ENCODE measurements around the gene CHD5.

CHD5 gene

DNA sequence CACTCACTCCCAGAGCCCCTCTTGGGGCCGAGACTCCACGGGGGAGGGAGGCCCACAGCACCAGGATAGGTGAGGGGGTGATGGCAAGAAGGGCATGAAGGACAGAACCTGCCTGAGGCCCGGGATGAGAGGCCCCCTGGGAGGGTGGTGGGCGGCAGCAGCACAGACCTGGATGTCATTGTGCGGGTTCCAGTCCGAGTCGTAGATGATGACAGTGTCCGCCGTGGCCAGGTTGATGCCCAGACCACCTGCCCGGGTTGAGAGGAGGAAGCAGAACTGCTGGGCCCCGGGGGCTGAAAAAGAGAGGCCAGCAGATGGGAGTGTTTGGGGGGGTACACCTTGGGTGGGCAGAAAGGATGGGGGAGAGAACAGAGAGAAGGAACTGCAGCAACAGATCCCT lies 50.1 kb downstream of the CHD5 start:
- DNase-seq, result no peak

DNA sequence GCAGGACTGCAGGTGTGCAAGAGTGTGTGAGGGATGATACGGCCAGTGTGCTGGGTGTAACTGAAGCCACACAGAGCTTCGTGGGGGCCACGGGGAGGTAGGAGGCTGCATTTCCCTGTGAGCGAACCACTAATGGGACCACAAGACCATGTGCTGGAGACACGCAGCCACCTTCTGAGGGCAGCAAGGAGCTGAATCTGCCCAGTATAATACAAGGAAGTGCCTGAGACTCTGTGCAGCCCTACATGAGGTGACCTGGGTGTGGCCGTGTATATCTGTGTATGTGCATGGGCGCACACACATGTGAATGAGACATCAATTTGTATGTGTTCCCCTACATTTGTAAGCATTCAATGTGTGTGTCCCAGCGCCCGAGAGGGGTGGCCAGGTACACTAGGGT lies 50.8 kb downstream of the CHD5 start:
- no peak for DNase-seq

DNA sequence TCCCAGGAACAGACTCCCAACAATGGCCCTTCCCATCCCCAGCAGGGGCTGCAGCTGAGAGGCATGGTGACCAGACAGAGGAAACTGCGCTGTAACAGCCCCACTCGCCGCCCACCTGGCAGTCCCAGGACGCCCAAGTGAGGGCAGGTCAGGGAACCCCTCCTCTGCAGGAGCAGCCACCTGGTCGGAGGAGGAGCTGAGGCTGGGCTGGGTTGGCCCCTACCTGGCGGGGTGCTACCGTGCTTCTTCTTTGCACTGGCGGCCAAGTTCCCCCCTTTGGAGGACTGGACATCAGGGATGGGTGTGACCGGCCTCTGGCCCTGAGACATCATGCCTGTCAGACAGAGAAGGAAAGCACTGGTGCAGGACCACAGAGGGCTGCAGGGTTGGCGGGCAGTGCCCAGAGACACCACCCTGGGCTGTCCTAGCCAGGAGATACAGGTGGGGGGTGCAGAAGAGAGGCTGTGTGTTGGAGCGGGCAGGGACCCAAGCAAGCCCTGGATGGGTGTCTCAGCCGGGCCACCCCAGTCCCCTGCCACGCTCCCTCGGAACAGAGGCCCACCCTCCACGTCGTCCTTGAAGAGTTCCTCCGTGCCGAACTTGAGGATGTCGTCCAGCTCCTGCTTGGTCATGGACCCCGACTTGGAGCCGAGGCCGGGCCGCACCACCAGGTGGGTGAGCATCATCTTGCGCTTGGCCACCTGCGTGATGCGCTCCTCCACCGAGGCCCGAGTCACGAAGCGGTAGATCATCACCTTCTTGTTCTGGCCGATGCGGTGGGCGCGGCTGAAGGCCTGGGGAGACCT lies 51.6 kb downstream of the CHD5 start:
- DNase-seq, result no peak

DNA sequence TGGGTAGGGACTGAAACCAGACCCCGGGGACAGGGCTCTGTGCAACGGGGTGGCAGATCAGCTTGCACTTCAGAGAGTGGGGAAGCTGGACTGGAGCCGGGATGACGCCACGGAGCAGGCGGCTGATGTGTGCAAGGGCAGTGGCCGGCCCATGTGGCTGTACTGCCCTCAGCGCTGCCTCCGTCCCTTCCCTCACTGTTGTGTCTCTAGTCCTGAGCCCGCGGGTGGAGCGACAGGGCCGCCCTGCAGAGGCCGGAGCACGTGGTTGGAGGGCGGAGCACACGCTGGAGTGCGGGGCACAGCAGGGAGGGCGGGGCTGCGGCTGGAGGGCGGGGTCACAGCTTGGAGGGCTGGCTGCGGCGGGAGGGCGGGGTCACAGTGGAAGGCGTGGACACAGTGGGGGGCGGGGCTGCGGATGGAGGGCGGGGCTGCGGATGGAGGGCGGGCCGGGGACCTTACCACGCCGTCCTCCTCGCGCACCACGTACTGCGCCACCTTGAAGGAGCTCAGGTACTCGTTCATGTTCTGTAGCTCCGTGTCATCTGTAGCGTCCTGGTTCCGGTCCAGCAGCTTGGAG lies 52.4 kb downstream of the CHD5 start:
- no peak for DNase-seq

DNA sequence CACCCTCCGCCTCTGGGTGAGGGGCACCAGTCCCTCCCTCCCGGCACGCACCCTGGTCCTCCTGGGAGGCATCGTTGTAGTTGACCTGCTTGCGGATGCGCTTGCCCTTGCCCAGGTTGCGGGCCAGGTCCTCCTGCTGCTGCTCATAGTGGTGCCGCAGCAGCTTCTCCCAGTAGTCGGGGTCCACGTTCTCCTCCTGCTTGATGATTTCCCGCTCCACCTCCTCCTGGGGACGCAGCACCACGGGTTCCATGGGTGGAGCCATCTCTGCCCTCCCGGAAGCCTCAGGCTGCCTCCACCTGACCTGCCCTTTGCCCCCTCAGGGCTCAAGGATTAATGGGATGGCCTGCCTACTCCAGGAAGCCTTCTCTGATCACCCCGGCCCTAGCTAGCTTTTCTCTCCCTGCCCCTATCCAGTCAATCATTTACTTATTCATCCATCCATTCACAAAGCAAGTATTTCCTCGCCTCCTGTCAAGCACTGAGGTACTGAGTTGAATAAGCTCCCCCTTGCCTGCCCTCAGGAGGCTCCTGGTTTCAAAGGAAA lies 53.5 kb downstream of the CHD5 start:
- no peak for DNase-seq

DNA sequence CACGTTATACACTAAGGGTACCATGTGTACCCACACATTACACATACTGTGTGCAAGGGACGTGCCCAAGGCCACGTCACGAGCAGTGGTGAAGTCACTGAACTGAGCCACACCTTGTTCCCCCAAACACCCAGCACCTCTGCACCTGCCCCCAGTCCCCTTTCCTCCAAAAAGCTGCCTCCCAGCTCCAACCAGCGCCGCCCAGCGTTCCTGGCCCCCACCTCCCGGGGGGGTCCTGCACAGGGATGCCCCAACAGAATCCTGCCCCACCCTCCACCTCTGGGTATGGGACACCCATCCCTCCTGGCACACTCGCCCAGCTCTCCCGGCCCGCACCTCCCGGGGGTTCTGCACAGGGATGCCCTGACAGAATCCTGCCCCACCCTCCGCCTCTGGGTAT lies 54.1 kb downstream of the CHD5 start:
- no peak for DNase-seq

DNA sequence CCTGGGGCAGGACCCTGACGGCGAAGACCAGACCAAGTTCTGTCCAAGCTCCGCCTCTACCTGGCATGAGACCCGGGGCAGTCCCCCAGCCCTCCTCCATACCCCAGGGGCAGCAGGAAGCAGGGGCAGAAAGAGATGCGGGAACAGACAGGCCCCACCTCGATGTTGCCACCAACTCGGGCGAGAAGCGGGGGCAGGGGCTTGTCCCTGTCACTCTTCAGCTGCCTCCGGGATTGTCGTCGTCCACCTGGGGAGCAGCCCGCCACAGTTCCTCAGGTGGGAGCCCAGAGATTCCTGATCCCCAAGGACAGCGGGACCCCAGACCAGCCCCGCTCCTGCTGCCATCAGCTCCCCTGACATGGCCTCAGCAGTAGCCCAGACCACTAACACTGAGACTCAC lies 54.8 kb downstream of the CHD5 start:
- DNase-seq, result no peak

DNA sequence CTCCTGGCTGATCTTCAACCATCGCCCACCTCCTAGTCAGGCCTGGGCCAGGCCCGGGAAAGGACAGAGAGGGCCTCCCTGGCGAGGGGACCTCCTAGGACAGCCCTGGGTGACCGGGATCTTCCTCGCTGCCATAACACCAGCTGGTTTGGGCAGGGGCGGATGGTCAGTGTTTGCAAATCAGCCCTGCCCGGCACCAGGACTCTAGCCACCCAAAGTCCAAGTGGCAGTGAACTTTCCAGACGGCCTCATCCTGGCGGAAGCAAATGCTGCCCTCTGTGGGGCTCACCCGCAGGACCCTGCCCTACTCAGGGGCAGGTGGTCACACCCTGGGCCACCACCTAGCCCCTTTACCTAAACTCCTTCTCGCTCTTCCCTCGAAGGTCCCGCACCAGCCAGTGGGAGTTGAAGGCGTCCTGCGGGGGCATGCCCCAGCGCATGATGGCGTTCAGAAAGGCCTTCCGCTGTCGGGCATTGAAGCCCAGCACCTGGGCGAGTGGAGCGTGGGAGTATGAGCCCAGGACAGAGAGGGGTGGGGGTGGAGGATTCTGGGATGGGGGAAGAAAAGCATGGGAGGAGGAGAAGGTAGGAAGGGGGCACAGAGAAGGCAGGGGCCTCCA lies 55.3 kb downstream of the CHD5 start:
- no peak for DNase-seq

DNA sequence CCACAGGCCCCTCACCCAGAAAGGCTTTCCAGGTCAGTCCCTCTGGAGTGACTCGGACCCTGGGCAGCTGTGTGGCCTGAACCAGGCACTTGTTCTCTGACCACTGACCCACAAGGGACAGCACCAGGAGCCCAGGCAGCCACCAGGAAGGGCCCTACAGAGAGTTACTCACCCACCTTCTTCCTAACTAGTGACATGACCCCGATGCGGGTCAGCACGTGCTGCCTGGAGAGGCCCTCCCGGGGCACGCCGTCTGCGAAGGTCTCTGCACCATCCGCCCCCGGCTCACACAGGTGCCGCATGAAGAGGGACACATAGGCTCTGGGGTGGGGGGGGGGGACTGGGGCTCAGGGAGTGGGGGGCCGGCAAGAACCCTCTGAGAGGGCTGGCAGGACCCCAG lies 55.8 kb downstream of the CHD5 start:
- DNase-seq, result no peak

DNA sequence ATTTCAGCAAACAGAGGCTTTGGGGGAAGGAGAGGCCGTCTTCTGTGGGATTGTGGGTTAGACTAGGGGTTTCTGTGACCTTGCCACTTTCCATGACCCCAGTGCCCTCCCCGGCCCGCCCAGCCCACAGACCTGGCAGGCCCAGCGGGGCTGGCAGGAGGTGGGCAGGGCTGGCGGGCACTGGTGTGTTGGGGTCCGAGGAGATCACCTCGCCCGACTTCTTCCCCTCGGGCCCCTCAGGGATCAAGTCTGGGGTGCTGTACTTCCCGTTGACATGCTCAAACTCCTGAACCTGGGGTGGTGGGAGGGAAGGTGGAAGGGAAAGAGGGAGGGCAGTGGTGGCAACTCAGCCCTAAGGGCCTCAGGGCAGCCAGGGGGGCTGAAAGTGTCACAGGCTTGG lies 56.3 kb downstream of the CHD5 start:
- no peak for DNase-seq

DNA sequence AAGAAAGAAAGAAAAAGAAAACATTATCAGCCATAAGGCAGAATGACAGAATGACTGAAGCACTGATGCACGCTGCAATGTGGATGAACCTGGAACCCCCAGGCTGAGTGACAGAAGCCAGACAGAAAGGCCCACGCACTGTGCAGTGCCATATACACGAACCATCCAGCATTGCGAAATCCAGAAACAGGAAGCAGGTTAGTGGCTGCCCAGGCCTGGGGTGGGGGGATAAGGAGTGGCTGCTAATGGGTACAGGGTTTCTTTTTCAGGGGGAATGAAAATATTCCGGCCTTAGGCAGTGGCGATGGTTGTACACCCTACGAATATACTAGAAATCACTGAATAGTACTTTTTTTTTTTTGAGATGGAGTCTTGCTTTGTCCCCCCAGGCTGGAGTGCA lies 57.0 kb downstream of the CHD5 start:
- peak; percentile 37 to 52 for DNase-seq

DNA sequence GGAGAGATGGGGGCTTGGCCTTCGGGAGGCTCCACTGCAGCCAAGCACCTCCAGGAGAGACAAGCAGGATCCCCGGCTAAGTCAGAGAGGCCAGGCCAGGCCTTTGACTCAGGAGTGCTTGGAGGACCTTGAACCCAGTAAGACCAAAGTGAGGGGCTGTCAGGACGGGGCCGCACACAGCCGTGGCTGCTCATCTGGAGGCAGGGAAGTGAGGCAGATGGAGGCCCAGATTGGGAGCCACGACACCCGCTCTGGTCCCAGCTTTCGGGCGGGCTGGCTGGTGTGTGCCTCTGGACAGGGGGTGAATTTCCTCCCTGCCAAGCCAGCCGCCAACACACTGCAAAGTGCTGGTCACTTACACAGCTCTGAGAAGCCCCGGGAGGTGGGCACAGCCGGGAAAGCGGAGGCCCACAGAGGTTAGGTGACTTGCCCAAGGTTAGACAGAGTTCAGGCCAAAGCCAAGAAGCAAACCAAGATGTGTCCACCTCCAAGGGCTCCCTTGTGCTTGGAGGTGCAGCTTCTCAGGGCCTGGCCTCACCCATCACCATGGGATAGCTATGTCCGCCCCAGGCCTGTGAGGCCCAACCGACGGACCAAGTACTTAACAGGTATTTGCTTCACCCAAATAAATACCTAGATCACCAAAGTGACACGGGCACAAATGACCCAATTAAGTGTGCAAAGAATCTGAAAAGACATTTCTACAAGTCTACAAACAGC lies 58.3 kb downstream of the CHD5 start:
- no peak for DNase-seq

DNA sequence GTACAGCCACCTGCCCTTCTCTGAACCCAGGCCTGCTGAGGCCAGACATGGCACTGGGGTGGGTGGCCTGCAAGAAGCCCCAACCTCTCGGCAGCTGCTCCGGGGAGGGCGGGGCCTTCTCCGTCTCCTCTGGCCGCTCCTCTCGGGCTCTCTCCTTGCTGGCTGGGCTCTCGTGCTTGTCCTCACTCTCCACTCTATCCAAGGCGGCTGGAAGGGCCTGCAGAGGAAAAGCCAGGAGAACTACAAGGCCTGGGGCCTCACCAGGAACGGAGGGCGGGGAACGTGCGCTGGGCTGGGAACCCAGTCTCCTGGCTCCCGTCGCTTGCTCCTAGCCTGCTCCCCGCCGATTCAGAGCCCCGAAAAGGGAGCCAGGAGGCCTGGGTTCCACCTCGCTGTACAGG lies 59.1 kb downstream of the CHD5 start:
- no peak for DNase-seq

DNA sequence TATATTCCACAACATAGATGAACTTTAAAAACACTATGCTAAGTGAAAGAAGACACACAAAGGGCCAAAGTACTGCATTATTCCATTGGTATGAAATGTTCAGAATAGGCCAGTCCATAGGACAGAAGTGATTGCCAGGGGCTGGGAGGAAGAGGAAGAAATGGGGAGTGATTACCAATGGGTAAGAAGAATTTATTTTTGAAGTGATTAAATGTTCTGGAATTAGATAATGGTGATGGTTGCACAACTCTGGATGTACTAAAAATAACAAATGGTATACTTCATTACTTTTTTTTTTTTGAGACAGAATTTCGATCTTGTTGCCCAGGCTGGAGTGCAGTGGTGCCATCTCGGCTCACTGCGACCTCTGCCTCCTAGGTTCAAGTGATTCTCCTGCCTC lies 61.7 kb downstream of the CHD5 start:
- DNase-seq, result no peak

DNA sequence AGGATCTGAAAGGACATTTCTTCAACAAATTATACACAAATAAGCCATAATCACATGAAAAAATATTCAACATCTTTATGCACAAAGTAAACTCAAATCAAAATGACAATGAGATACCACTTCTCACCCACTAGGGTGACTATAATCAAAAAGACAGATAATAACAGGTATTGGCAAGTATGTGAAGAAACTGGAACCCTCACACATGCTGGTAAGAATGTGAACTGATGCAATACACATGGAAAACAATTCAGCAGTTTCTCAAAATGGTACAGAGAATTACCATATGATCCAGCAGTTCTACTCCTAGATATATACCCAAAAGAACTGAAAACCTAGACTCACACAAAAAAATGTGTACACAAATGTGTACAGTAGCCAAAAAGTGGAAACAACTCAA lies 62.5 kb downstream of the CHD5 start:
- DNase-seq, result no peak

DNA sequence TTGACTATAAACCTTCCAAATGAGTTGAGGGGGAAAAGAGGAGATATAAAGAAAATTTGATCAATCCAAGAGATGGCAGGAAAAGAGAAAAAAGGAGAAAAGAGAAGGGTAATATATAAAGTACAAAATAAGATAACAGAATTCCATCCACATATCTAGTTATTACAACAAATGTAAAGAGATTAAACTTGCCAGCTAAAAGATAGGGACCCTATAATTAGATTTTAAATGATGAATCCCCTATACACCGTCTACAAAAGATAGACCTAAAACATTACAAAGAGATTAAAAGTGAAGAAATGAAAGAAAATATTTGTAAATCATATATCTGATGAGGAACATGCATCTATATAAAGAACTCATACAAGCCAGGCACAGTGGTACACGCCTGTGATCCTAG lies 63.1 kb downstream of the CHD5 start:
- no peak for DNase-seq

DNA sequence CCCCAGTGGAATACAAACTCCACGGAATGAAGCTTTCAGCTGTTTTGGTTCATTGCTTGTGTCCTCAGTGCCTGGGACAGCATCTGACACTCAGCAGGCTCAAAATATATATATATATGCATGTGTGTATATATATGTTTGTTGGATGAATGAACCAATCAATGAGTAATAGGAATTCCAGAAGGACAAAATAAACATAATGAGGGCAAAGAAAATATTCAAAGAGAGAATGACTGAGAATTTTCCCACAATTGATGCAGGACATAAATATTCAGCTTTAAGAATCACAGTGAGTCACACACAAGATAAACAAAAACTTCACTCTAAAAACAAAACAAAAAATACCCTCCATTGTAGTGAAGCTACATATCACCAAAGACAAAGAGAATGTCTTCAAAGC lies 64.0 kb downstream of the CHD5 start:
- DNase-seq, result no peak

DNA sequence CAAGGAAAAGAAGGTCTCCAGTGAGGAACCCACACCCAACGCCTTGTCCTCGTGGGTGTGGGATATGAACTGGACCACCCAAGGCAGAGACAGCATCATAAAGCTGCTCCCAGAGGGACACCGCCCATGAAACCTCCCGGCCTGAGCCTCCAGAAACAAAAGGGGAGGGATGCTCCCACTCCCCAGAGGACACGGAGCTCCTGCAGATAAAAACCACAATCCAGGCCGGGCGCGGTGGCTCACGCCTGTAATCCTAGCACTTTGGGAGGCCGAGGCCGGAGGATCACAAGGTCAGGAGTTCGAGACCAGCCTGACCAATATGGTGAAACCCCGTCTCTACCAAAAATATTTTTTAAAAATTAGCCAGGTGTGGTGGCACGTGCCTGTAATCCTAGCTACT lies 66.4 kb downstream of the CHD5 start:
- DNase-seq, result no peak

DNA sequence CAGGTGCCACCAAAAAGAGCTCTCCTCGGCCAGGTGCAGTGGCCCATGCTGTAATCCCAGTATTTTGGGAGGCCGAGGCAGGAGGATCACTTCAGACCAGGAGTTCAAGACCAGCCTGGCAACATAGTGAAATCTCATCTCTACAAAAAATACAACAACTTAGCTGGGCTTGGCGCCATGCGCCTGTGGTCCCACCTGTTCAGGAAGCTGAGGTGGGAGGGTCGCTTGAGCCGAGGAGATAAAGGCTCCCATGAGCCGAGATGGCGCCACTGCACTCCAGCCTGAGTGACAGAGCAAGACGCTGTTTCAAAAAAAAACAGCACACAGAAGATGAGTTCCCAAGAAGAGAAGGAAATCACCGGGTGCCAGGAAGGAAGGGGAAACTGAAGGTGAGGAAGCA lies 67.0 kb downstream of the CHD5 start:
- DNase-seq, result no peak

DNA sequence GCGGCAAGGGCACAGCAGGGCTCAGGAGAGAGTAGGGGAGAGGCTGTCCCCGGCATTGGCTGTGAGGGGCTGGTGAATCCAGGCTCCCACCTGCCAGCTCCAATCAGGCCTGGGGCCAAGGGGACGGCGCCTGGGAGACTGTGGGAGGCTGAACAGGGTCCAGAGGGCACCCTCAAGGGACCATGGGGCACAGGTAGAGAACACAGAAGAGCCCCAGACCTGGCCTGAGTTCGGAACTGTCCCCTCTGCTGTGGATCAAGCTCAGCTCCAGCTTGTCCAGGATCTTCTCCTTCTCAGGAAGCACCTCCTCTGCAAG lies 67.5 kb downstream of the CHD5 start:
- no peak for DNase-seq

DNA sequence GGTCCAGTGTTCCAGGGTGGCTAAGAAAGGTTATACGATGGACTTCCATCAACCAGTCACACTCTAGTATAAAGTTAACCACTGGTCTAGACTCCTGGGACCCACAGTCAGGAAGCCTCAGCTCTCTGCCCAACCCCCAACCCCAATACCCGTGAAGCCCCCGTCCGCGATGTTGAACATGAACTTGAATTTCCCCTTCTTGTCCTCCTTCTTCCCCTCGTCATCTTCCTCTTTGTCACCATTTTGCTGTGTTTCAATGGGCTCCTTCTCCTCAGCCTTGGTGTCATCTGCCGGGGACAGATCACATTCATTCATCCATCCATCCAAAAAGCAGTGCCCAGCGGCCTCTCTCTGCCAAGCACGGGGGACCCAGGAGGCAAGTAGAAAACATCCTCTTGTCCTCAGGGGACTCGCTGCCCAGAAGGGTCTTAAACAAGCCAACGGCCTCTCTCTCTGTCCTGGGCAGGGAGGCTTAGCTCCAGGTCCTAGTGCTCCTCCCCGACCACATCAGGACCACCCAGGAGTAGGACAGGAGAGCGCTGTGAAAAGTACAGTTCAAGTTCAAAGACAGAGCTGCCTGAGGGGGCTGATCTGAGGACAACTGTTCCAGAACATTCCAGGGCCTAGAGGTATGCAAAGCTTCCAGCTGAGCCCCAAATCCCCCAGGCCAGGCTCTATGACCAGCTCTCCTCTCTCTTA lies 68.0 kb downstream of the CHD5 start:
- no peak for DNase-seq

DNA sequence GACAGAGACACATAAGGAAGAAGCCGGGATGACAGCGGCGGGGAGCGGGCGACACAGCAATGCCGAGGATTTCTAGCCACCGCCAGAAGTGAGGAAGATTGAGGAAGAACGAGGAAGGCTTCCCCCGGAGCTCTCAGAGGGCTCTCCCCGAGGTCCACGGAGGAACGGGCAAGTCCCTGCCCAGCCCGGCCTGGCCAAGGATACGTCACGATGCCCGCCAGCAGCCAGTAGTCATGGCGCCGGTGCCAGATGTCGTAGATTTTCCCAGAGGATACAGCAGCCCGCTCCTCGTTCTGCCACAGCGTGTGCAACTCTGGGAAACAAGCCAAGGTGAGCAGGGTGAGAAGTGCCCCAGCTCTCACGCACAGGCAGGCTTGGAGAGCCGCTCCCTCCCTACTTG lies 68.5 kb downstream of the CHD5 start:
- DNase-seq, result no peak

DNA sequence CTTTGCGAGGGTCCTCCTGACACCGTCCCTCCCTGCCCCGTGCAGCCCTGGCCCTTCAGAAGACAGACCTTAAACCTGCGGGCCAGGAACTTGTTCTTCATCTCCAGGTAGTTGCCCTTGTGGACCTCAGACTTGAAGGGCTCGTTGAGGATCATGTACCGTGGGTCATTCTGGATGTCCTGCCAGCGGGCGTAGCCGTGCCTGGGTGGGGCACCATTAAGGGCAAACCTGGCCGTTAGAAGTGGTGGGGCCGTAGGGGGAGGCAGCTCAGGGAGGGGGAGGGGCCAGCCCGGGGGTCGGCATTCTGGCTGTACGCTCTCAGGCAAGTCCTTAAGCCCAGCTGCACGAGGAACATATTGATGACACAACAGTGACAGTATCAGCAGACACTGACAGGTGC lies 69.8 kb downstream of the CHD5 start:
- DNase-seq, result no peak

Measured in AML-193 (cell line).